ENCODE data around the gene KCTD20. TPM values are rescaled to one million over a fixed set of nuclear protein-coding genes. Genes with fewer than 3 reads are reported as not detected.

The KCTD20 gene
- total RNA-seq, 1 experiment from 2014 or later, result 23.7 TPM

DNA sequence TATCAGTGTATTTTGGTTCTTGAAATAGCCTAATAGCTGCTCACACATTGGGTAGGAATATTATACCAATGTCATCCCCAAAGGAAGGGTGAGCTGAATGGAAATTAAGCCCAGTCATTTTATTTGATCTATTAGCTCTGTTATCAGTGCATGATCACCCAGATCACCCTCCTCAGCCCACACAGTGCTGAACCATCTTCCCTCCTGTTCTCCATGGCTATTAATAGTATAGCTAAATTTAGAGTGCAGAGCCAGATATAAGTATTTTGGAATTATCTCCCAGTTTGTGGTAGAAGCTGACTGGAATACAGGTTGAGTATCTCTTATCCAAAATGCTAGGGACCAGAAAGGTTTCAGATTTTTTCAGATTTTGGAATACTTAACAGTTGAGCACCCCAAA is 45.4 kb downstream of the KCTD20 start:
- no TSS peak for BruUV-seq (replicated peaks)
- RAD21 ChIA-PET (ENCODE audit: low non-redundant PET in 1 of 2, low total read pairs in 2 of 2, uncharacterized antibody in 2 of 2, unreplicated experiment in 2 of 2), result no interaction called here
- Histone ChIP-seq H2AFZ (ENCODE audit: low read depth, low read length, poor library complexity, severe bottlenecking) (no peak overlapping the region), H3K4me3 (replicated peaks in 1 of 2; ENCODE audit: low read depth in 1 of 2, low read length in 2 of 2) (no peak overlapping the region), H3K27me3 (ENCODE audit: insufficient read depth, low read length) (no peaks in the 10 kb centered on the region), H3K4me1 (ENCODE audit: control insufficient read depth in 1 of 2, insufficient read depth in 2 of 2, low read length in 2 of 2) (no peaks in the 10 kb centered on the region), H3K79me2 (ENCODE audit: insufficient read depth, low read length) (no peaks in the 10 kb centered on the region), H3K36me3 (ENCODE audit: control insufficient read depth in 1 of 2, insufficient read depth in 2 of 2, low read length in 2 of 2) (peaks cover 14 to 16% of the 10 kb centered on the region in 2 experiments; a peak in 3 of 4 replicates), H4K20me1 (ENCODE audit: insufficient read depth) (no peaks in the 10 kb centered on the region), H3K9me2 (ENCODE audit: insufficient read depth) (no peaks in the 10 kb centered on the region), H3K9ac (ENCODE audit: low read length) (no peak overlapping the region), H3K9me3 (ENCODE audit: control insufficient read depth in 1 of 2, insufficient read depth in 1 of 2, low read depth in 1 of 2, low read length in 2 of 2) (no peaks in the 10 kb centered on the region), H3K27ac (ENCODE audit: low read depth, low read length) (no peak overlapping the region), H3K4me2 (ENCODE audit: low read length) (no peak overlapping the region)
- intact Hi-C loops (cut with micrococcal nuclease), result no loop called here
- ATAC-seq (no peak), DNase-seq (ENCODE audit: low read depth, low spot score) (no peak)
- POLR2A ChIA-PET, result no interaction called here
- CTCF ChIA-PET, result no interaction called here
- TF ChIP-seq TCF7L2 (IDR thresholded peaks at IDR 0.05; ENCODE audit: borderline replicate concordance, extremely low read depth, insufficient read depth, insufficient read length) (no peak), SRF (IDR thresholded peaks at IDR 0.05; ENCODE audit: low read depth) (no peak), EZH2 (IDR thresholded peaks at IDR 0.05) (no peak), EZH2phosphoT487 (IDR thresholded peaks at IDR 0.05; ENCODE audit: borderline replicate concordance) (no peak), ZFX (IDR thresholded peaks at IDR 0.05) (no peak), YY1 (IDR thresholded peaks at IDR 0.05; ENCODE audit: extremely low read depth, insufficient replicate concordance, low read depth, low read length) (no peak), ELF1 (IDR thresholded peaks at IDR 0.05; ENCODE audit: borderline replicate concordance, low read depth) (no peak), FOSL1 (IDR thresholded peaks at IDR 0.05; ENCODE audit: low read depth) (no peak), POLR2AphosphoS5 (IDR thresholded peaks at IDR 0.05; ENCODE audit: low read depth, low read length) (no peak), SP1 (IDR thresholded peaks at IDR 0.05; ENCODE audit: low read depth) (no peak), CEBPB (IDR thresholded peaks at IDR 0.05; ENCODE audit: low read depth) (no peak), POLR2A (IDR thresholded peaks at IDR 0.05; ENCODE audit: borderline replicate concordance, extremely low read depth, insufficient read depth, insufficient read length) (no peak)
- TF ChIP-seq, protein P1, sequence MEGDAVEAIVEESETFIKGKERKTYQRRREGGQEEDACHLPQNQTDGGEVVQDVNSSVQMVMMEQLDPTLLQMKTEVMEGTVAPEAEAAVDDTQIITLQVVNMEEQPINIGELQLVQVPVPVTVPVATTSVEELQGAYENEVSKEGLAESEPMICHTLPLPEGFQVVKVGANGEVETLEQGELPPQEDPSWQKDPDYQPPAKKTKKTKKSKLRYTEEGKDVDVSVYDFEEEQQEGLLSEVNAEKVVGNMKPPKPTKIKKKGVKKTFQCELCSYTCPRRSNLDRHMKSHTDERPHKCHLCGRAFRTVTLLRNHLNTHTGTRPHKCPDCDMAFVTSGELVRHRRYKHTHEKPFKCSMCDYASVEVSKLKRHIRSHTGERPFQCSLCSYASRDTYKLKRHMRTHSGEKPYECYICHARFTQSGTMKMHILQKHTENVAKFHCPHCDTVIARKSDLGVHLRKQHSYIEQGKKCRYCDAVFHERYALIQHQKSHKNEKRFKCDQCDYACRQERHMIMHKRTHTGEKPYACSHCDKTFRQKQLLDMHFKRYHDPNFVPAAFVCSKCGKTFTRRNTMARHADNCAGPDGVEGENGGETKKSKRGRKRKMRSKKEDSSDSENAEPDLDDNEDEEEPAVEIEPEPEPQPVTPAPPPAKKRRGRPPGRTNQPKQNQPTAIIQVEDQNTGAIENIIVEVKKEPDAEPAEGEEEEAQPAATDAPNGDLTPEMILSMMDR (IDR thresholded peaks at IDR 0.05 in 2 of 3, conservative IDR thresholded peaks at IDR 0.05 in 1 of 3; ENCODE audit: borderline replicate concordance in 1 of 3, insufficient read depth in 1 of 3, low read depth in 2 of 3, low read length in 2 of 3), result no peak
- TF ChIP-seq, protein P2, sequence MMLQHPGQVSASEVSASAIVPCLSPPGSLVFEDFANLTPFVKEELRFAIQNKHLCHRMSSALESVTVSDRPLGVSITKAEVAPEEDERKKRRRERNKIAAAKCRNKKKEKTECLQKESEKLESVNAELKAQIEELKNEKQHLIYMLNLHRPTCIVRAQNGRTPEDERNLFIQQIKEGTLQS (IDR thresholded peaks at IDR 0.05), result no peak
- TF ChIP-seq, protein P3, sequence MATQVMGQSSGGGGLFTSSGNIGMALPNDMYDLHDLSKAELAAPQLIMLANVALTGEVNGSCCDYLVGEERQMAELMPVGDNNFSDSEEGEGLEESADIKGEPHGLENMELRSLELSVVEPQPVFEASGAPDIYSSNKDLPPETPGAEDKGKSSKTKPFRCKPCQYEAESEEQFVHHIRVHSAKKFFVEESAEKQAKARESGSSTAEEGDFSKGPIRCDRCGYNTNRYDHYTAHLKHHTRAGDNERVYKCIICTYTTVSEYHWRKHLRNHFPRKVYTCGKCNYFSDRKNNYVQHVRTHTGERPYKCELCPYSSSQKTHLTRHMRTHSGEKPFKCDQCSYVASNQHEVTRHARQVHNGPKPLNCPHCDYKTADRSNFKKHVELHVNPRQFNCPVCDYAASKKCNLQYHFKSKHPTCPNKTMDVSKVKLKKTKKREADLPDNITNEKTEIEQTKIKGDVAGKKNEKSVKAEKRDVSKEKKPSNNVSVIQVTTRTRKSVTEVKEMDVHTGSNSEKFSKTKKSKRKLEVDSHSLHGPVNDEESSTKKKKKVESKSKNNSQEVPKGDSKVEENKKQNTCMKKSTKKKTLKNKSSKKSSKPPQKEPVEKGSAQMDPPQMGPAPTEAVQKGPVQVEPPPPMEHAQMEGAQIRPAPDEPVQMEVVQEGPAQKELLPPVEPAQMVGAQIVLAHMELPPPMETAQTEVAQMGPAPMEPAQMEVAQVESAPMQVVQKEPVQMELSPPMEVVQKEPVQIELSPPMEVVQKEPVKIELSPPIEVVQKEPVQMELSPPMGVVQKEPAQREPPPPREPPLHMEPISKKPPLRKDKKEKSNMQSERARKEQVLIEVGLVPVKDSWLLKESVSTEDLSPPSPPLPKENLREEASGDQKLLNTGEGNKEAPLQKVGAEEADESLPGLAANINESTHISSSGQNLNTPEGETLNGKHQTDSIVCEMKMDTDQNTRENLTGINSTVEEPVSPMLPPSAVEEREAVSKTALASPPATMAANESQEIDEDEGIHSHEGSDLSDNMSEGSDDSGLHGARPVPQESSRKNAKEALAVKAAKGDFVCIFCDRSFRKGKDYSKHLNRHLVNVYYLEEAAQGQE (IDR thresholded peaks at IDR 0.05; ENCODE audit: low read depth), result no peak
- TF ChIP-seq, protein P4, sequence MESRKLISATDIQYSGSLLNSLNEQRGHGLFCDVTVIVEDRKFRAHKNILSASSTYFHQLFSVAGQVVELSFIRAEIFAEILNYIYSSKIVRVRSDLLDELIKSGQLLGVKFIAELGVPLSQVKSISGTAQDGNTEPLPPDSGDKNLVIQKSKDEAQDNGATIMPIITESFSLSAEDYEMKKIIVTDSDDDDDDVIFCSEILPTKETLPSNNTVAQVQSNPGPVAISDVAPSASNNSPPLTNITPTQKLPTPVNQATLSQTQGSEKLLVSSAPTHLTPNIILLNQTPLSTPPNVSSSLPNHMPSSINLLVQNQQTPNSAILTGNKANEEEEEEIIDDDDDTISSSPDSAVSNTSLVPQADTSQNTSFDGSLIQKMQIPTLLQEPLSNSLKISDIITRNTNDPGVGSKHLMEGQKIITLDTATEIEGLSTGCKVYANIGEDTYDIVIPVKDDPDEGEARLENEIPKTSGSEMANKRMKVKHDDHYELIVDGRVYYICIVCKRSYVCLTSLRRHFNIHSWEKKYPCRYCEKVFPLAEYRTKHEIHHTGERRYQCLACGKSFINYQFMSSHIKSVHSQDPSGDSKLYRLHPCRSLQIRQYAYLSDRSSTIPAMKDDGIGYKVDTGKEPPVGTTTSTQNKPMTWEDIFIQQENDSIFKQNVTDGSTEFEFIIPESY (IDR thresholded peaks at IDR 0.05; ENCODE audit: extremely low read depth, insufficient replicate concordance, low read length), result no peak

Data from HCT116 (cell line).